ENCODE data around the gene ZNF844. TPM values are rescaled to one million over a fixed set of nuclear protein-coding genes. Genes with fewer than 3 reads are reported as not detected.

ZNF844 gene
- total and polyA plus RNA-seq, 2 of the 8 experiments (the other 6 are each of a cell fraction or from before 2014, with no cell fraction given) = 3.1 to 9.8 TPM

DNA sequence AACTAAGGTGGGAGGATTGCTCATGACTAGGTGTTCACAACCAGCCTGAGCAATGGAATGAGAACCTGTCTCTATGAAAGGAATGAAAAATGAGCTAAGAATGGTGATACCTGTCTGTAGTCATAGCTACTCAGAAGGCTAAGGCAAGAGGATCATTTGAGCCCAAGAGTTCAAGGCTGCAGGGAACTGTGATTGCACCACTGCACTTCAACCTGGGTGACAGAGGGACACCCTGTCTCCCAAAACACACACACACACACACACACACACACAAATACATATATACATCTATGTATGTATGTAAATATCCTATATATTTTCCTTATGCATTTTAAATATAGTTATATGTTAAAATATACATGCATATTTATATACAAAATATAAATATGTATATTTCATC lies 21.6 kb upstream of the ZNF844 start:
- H4K5ac ChIP-seq (ENCODE audit: insufficient read length, low read depth, low read length) = no peak overlapping the region
- POLR2A ChIA-PET (ENCODE audit: partially characterized antibody) = interaction anchor here (1.0 to 3.9 kb wide), 4 partner anchors 8 to 79 kb away, joined by 3 to 22 read pairs (median 4); partner anchors contain the start of gene ZNF878
- H3K79me1 ChIP-seq (ENCODE audit: low read depth, low read length) = no peaks in the 10 kb centered on the region
- H3K9ac ChIP-seq (replicated peaks in 1 of 4; ENCODE audit: extremely low read depth in 1 of 4, low read depth in 3 of 4, low read length in 3 of 4) = no peak overlapping the region
- H3K9me3 ChIP-seq (ENCODE audit: insufficient read depth in 2 of 2, low read depth in 1 of 2, low read length in 1 of 2) = peaks cover 54 to 63% of the 10 kb centered on the region in 2 experiments
- H3K14ac ChIP-seq (ENCODE audit: insufficient read length) = no peak overlapping the region
- no peak overlapping the region for H2BK5ac ChIP-seq (ENCODE audit: low read depth, low read length)
- no peak overlapping the region for H3K4me3 ChIP-seq (ENCODE audit: extremely low read depth in 1 of 4, insufficient read depth in 2 of 4, low read depth in 3 of 4, low read length in 4 of 4)
- no peak overlapping the region for H3K18ac ChIP-seq (ENCODE audit: extremely low read depth, low read length)
- H2BK20ac ChIP-seq (ENCODE audit: low read length) = no peak overlapping the region
- no peak for FAIRE-seq
- no peaks in the 10 kb centered on the region for H4K20me1 ChIP-seq (replicated peaks in 1 of 2; ENCODE audit: control insufficient read depth in 1 of 2, insufficient read depth in 2 of 2, low read length in 2 of 2)
- H3K27me3 ChIP-seq (replicated peaks in 1 of 4; ENCODE audit: control insufficient read depth in 3 of 4, extremely low read depth in 1 of 4, insufficient read depth in 3 of 4, low read length in 3 of 4) = no peaks in the 10 kb centered on the region
- no peak overlapping the region for H2AK5ac ChIP-seq (ENCODE audit: low read depth, low read length)
- no peak overlapping the region for H2BK120ac ChIP-seq (replicated peaks; ENCODE audit: low read depth, low read length)
- peaks cover 0 to 14% of the 10 kb centered on the region in 2 experiments; a peak in 2 of 4 replicates for H3K79me2 ChIP-seq (ENCODE audit: control insufficient read depth in 1 of 2, insufficient read depth in 2 of 2, low read length in 2 of 2)
- H2BK15ac ChIP-seq (ENCODE audit: low read length) = no peak overlapping the region
- no peak overlapping the region for H4K91ac ChIP-seq (replicated peaks; ENCODE audit: insufficient read length, low read length)
- H3K4me2 ChIP-seq (ENCODE audit: insufficient read depth in 1 of 2, low read depth in 2 of 2, low read length in 2 of 2) = no peak overlapping the region
- no peak overlapping the region for H3K4ac ChIP-seq (replicated peaks; ENCODE audit: insufficient read length, low read depth, low read length)
- CTCF ChIA-PET (ENCODE audit: partially characterized antibody) = no interaction called here
- H3K23ac ChIP-seq (ENCODE audit: insufficient read length) = no peak overlapping the region
- H3K36me3 ChIP-seq (ENCODE audit: control insufficient read depth in 2 of 4, insufficient read depth in 4 of 4, low read length in 3 of 4) = peaks cover 18 to 70% (median 41%) of the 10 kb centered on the region in 4 experiments; a peak in 7 of 8 replicates
- no peak overlapping the region for H3K56ac ChIP-seq (replicated peaks; ENCODE audit: insufficient read length, low read depth, low read length)
- H3K27ac ChIP-seq (ENCODE audit: low read depth, low read length) = no peak overlapping the region
- no peaks in the 10 kb centered on the region for H3K4me1 ChIP-seq (replicated peaks in 1 of 4; ENCODE audit: control insufficient read depth in 3 of 4, insufficient read depth in 4 of 4, low read length in 3 of 4)
- H2BK12ac ChIP-seq (ENCODE audit: low read depth, low read length) = no peak overlapping the region
- H2AFZ ChIP-seq (ENCODE audit: low read length) = no peak overlapping the region
- no peak overlapping the region for H4K8ac ChIP-seq (ENCODE audit: extremely low read depth, insufficient read depth, low read length)
- DNase-seq (ENCODE audit: low read depth in 1 of 2, low spot score in 2 of 2) = no peak
- no peaks in the 10 kb centered on the region for H3K23me2 ChIP-seq (ENCODE audit: low read depth, low read length)
- TF ChIP-seq CTCF (IDR thresholded peaks at IDR 0.05; ENCODE audit: control extremely low read depth in 1 of 3, insufficient read depth in 1 of 3, low read depth in 1 of 3, low read length in 3 of 3) (no peak), ZNF274 (IDR thresholded peaks at IDR 0.05; ENCODE audit: borderline replicate concordance, extremely low read depth, low read length) (no peak), POLR2AphosphoS5 (IDR thresholded peaks at IDR 0.05; ENCODE audit: low read depth, low read length) (no peak)

Data from H1 (cell line).